COR-L47 (cell line): ENCODE data around the gene PTPRG.
"Not testable (repeated sequence)": the region's sequence is repeated elsewhere in the genome, so short reads cannot be mapped to it uniquely, and the experiment has no call there.

ENCODE experiments used
- DNase-seq: peaks from one replicate; lab custom pipeline; 2025; lab: John Stamatoyannopoulos, UW

PTPRG gene

DNA sequence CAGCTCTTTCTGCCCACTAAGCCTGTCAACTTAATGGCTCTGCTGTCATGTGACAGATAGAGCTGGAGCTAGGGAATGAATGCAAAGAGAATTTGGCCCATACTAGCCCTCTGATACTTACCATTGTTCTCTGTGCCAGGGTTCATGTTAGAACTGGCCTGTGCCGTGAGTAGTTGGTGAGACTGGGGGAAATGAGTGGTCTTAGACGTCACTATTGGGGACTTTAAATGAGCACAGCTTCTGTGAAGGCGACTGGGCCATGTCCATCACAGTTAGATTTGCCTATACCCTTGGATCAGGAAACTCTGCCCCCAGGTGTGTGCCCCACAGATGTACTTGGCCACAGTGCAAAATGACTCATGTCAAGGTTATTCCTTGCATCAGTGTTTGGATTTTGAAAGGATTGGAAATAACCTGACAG lies 124.9 kb downstream of the PTPRG start:
- no peak for DNase-seq

GRCh38 chr3:61687206-61687605 lies 125.8 kb downstream of the PTPRG start:
- no peak for DNase-seq

GRCh38 chr3:61687663-61688306 lies 126.4 kb downstream of the PTPRG start:
- no peak for DNase-seq

GRCh38 chr3:61688307-61688984 lies 127.1 kb downstream of the PTPRG start:
- no peak for DNase-seq

DNA sequence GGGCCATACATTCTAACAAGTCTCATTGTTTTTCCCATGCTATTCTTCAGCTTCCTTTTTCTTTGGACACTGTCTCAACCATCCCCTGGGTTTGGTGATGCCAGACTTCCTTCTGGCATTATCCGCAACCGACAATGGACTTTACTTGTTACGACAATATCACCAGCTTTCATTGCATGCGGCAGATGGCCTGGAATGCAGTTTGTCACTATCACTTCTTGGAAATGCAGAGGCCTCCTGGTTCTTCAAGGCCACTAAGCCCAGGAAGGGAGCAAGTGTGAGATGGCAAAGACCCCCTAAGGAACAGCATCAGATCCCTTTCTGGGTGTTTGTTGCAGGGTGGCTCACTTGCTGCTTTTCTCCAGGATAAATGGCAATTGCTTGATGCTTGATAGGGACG lies 128.6 kb downstream of the PTPRG start:
- DNase-seq = no peak

DNA sequence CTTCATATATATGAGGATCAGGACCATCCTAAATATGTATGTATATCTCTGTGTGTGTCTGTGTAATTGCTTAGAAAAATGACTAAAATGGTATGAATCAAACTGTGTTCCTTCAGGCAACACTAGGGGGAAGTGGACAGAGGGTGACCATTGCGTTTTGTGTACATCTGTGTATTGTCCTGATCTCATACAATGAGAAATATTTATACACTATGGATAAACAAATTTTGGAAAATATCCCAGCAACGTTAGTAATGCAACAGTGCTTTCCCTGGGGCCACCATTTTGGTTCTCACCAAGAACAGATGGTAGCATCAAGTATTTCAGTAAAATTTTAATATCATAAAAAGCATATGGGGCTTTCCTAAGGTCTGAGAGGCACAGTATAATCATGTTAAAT lies 130.1 kb downstream of the PTPRG start:
- no peak for DNase-seq

DNA sequence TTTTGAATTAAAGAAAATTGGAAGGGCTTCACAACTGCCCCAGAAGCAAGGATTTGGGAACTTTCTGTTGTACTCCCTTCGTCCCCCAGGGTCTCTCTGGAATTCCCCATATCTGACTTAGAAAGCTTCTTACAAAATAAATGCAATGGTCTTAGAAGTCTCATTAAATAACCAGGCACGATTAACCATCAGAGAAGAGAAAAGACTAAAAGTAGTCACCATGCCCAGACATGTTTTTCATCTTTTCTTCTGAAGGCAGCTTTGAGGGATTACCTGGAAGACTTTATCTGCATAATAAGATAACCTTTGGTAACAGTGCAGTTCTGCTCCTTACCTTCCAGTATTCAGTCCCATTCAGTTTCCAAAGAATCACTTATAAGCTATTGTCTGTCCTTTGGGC lies 135.9 kb downstream of the PTPRG start:
- no peak for DNase-seq

DNA sequence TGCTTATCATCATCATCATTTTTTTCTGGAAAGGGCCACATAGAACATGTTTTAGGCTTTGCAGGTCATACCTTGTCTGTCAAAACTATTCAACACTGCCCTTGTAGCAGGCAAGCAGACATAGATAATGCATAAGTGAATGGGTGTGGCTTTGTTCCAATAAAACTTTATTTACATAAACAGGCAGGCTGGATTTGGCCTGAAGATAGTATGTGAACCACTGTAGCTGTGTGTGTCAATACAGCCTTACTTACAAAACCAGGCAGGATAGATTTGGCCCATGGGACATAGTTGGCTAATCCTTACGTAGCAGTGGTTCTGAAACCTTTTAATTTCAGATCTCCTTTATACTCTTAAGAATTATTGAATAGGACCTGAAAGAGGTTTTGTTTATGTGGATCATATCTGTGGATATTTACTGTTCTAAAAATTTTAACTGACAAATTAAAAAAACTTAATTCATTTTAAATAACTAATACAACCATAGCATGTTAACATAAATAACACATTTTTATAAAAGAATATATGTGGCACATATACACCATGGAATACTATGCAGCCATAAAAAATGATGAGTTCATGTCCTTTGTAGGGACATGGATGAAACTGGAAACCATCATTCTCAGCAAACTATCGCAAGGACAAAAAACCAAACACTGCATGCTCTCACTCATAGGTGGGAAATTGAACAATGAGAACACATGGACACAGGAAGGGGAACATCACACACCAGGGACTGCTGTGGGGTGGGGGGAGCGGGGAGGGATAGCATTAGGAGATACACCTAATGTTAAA lies 137.1 kb downstream of the PTPRG start:
- DNase-seq = not testable (repeated sequence)

DNA sequence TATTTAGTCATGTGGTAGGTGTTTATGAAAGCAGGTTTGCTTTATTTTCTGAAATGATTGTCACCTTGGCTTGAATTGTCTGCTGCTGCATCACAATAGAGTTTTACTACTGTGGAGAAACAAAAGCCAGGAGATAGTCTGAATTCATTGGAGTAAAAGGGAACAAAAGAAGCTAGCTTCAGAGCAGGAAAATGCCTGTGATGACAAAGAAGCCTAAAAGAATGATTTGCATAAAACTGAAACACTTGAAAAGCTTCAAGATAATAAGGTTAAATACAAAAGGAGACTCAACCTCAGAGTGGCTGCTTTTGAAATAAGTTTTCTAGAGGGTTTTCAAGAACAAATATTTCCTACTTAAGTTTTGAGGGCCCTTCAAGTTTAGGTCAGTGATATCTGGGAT lies 138.3 kb downstream of the PTPRG start:
- peak; percentile 1 for DNase-seq

GRCh38 chr3:61701011-61701410 lies 139.6 kb downstream of the PTPRG start:
- peak; percentile 21 for DNase-seq

DNA sequence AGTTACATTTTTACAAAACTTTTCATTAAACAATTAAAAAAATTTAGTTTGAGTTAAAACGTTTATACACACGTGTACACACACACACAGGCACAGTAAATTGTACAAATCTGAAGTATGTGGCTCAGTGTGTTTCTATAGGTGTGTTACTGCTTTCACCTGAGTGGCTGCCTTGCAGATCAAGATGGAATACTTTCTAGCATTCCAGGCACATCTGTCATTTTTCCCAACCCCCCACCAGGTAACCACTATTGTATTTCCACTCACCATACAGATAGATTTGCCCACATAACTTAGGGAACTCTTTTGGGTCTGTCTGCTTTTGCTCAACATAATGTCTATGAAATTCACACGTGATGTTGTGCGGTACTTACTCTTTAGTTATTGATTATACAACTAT lies 141.1 kb downstream of the PTPRG start:
- no peak for DNase-seq

DNA sequence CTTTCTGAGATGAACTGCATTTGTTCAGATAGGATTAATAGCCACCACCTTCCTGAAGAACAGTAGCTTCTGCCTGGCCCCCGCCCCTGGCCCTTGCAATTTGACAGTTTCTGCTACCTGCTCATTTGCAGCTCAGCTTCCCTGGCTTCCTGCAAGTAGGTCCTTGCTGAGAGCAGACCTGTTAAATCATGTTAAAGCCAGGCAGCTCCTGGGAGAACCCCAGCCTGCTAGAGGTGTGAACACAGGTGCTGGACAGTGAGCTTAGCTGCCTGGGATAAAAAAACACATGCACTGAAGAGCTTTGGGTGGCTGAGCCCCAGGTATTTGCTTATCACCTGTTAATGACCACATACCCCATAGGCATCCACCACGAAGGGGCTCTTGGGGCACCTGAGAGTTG lies 143.4 kb downstream of the PTPRG start:
- no peak for DNase-seq

- DNase-seq = no peak
These were observed 146.1 kb downstream of the PTPRG start for GRCh38 chr3:61707492-61707891.

DNA sequence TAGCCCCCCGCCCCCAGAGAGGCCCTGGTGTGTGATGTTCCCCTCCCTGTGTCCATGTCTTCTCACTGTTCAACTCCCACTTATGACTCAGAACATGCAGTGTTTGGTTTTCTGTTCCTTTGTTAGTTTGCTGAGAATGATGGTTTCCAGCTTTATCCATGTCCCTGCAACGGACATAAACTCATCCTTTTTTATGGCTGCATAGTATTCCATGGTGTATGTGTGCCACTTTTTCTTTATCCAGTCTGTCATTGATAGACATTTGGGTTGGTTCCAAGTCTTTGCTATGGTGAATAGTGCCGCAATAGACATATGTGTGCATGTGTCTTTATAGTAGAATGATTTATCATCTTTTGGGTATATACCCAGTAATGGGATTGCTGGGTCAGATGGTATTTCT lies 149.5 kb downstream of the PTPRG start:
- DNase-seq = not testable (repeated sequence)

GRCh38 chr3:61714225-61714624 lies 152.9 kb downstream of the PTPRG start:
- DNase-seq = no peak

DNA sequence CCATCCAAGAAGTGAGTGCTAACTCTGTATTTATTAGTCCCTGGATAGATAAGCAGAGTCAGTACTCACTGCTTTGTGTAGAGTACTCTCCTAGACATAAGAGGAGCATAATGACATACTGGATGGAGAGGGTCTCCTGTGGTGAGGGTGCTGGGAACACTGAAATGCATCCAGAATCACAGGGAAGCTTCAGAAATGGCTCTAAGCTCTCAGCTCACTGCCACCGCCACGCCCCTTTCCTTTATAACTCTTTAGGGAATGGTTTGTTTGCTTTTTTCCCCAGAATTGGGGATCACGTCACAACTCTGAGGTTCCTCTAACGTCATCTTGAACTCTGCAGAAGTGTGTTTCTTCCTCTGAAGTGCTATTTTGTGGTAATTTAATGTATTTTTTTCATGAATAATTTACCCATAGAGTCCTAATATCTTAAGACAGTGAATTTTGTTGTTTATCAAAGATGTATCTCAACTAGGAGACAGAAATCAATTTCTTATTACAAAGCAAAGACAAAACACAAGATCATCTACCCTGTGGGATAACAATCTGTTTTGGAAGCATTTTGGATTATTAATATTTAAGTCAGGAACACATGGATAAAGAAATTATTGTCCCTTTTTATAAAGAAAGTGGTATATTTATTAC lies 154.6 kb downstream of the PTPRG start:
- no peak for DNase-seq

GRCh38 chr3:61716693-61717092 lies 155.3 kb downstream of the PTPRG start:
- not testable (repeated sequence) for DNase-seq

DNA sequence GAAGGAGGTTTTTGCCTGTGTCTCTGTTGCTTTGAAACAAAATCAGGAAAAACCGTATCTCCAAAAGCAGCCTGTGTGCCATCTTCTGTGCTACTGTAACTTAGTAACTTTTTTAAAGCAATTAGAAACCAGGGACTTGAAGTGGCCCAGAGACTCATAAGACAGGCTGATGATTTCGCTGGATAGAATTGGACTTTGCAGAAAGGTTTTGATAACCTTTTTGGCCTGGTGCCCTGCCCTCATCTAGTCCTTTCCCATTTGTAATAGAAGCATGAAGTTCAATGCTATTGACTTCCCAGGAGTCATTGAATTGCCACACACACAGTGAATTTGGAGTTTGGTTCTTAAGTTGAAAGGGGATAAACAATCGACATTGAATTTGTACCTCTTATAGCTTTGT lies 157.2 kb downstream of the PTPRG start:
- no peak for DNase-seq

GRCh38 chr3:61719278-61719977 lies 158.1 kb downstream of the PTPRG start:
- DNase-seq = no peak

DNA sequence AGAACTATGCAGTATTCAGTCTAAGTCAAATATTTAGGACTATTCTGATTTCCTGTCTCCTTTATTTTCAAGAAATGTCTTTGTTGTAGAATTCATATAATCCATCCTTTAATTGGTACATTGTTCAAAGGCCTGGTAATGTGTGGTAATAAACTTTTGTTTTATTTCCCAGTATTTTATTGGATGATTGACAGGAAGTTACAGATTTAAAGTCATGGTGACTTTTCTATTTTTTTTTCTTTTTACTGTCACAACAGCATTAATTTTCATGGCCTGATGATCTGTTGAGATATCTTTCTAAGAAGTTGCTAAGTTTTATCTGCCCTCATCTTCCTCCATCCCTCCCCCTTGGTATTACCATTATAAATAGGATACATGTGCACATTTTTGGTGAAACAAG lies 161.7 kb downstream of the PTPRG start:
- no peak for DNase-seq

- no peak for DNase-seq
These were observed 162.8 kb downstream of the PTPRG start for GRCh38 chr3:61724183-61724582.

- no peak for DNase-seq
These were observed 163.4 kb downstream of the PTPRG start for GRCh38 chr3:61724801-61725200.
